SK-N-SH (cell line): Measurements from ENCODE around the gene TTC16. TPM values are rescaled to one million over a fixed set of nuclear protein-coding genes. Genes with fewer than 3 reads are reported as not detected.

Experiments used
- CTCF ChIA-PET: fragments of 300-600, 350-600 bp; formaldehyde crosslinking; extraction: SDS; loops from one replicate; lab custom pipeline; 2021; lab: Yijun Ruan, JAX
- POLR2A ChIA-PET: fragments of 350-600 bp; sonication (Branson Sonifier 250); formaldehyde crosslinking; extraction: SDS; loops from one replicate; lab custom pipeline; 2020; ENCODE audit warnings: antibody characterized with exemption, inconsistent platforms; lab: Yijun Ruan, JAX
- DNase-seq: peaks from one replicate; pipeline ENCODE4 v3.0.0; 2012
- H2AFZ ChIP-seq: fragments of 200-600 bp; sonication (generic); 2 replicates; pipeline ENCODE4 v1.8.1; 2016; ENCODE audit warnings: antibody characterized with exemption, mild to moderate bottlenecking, low read depth
- H3F3A ChIP-seq: fragments of 200-600 bp; sonication (generic); replicated peaks from 2 replicates; pipeline ENCODE3; 2016; ENCODE audit warnings: antibody characterized with exemption, mild to moderate bottlenecking; ENCODE audit not compliant: insufficient read depth
- H3K27ac ChIP-seq, 2 experiments: fragments of 200-500 bp in 1 of 2; fragments of 200-600 bp in 1 of 2; sonication (Bioruptor generic) in 1 of 2; sonication (generic), shearing (Covaris generic) in 1 of 2; 2 replicates each; pipeline versions ENCODE4 v1.5.1 to v1.6.1; 2014 to 2016; ENCODE audit warnings: low read depth in 2 of 2, inconsistent platforms in 1 of 2, low read length in 1 of 2, mild to moderate bottlenecking in 1 of 2, mixed read lengths in 1 of 2
- H3K27me3 ChIP-seq: fragments of 200-600 bp; sonication (generic), shearing (Covaris generic); 2 replicates; pipeline ENCODE4 v1.6.1; 2016; ENCODE audit warnings: mixed run types; ENCODE audit not compliant: insufficient read depth
- H3K36me3 ChIP-seq, 2 experiments: fragments of 200-500 bp in 1 of 2; fragments of 200-600 bp in 1 of 2; sonication (Bioruptor generic) in 1 of 2; sonication (generic) in 1 of 2; replicated peaks in 1 of 2; 2 replicates each; pipeline versions ENCODE3 to v1.5.1; 2014 to 2016; ENCODE audit warnings: low read length in 1 of 2, mild to moderate bottlenecking in 1 of 2; ENCODE audit not compliant: insufficient read depth in 2 of 2, control insufficient read depth in 1 of 2
- H3K4me1 ChIP-seq, 2 experiments: fragments of 200-500 bp in 1 of 2; fragments of 200-600 bp in 1 of 2; sonication (Bioruptor generic) in 1 of 2; sonication (generic), shearing (Covaris generic) in 1 of 2; 2 replicates each; pipeline versions ENCODE4 v1.5.1 to v1.6.1; 2014 to 2016; ENCODE audit warnings: low read depth in 1 of 2, low read length in 1 of 2, mixed run types in 1 of 2; ENCODE audit not compliant: insufficient read depth in 2 of 2, control insufficient read depth in 1 of 2
- H3K4me2 ChIP-seq: fragments of 200-600 bp; sonication (generic), shearing (Covaris generic); 2 replicates; pipeline ENCODE4 v1.6.1; 2017; ENCODE audit warnings: mixed run types
- H3K4me3 ChIP-seq, 2 experiments: fragments of 200-500 bp in 1 of 2; fragments of 200-600 bp in 1 of 2; sonication (Bioruptor generic) in 1 of 2; sonication (generic), shearing (Covaris generic) in 1 of 2; 2 replicates each; pipeline versions ENCODE4 v1.5.1 to v1.8.1; 2014 to 2016; ENCODE audit warnings: low read depth in 2 of 2, inconsistent platforms in 1 of 2, low read length in 1 of 2, mild to moderate bottlenecking in 1 of 2, mixed read lengths in 1 of 2, moderate library complexity in 1 of 2
- H3K79me2 ChIP-seq: fragments of 200-600 bp; sonication (generic); 2 replicates; pipeline ENCODE4 v1.8.1; 2017; ENCODE audit warnings: mild to moderate bottlenecking; ENCODE audit not compliant: insufficient read depth
- H3K9ac ChIP-seq: fragments of 200-600 bp; sonication (generic); 2 replicates; pipeline ENCODE4 v1.6.1; 2017; ENCODE audit warnings: mixed run types
- H3K9me2 ChIP-seq: fragments of 200-600 bp; sonication (generic); 2 replicates; pipeline ENCODE4 v1.6.1; 2017; ENCODE audit warnings: mixed run types
- H3K9me3 ChIP-seq: fragments of 200-600 bp; sonication (generic); 2 replicates; pipeline ENCODE4 v1.6.1; 2017; ENCODE audit warnings: mixed run types, mild to moderate bottlenecking, moderate library complexity
- H4K20me1 ChIP-seq: fragments of 200-600 bp; sonication (generic); 2 replicates; pipeline ENCODE4 v1.6.1; 2017; ENCODE audit warnings: mild to moderate bottlenecking, mixed run types; ENCODE audit not compliant: insufficient read depth
- CHD2 ChIP-seq: fragments of 150-350 bp; IDR thresholded peaks from 2 replicates; pipeline ENCODE4 v1.6.1; 2018; ENCODE audit warnings: low read length; ENCODE audit not compliant: partially characterized antibody
- EP300 ChIP-seq, 2 experiments: IDR thresholded peaks; 2 replicates each; pipeline versions ENCODE4 v1.4.0 to v1.6.1; 2012; ENCODE audit warnings: borderline replicate concordance in 1 of 2, low read depth in 1 of 2, low read length in 1 of 2
- FOSL2 ChIP-seq: IDR thresholded peaks from 2 replicates; pipeline ENCODE4 v1.4.0; 2012; ENCODE audit warnings: low read depth, mild to moderate bottlenecking, moderate library complexity, borderline replicate concordance
- GATA2 ChIP-seq: sonication (generic); formaldehyde crosslinking; IDR thresholded peaks from 2 replicates; pipeline ENCODE4 v1.5.0; 2020; ENCODE audit warnings: mild to moderate bottlenecking, missing genetic modification reagents
- JUND ChIP-seq: IDR thresholded peaks from 2 replicates; pipeline ENCODE4 v1.4.0; 2012
- MXI1 ChIP-seq: IDR thresholded peaks from 2 replicates; pipeline ENCODE4 v1.6.1; 2012; ENCODE audit warnings: mild to moderate bottlenecking, low read depth, low read length, improper control_type of control experiment
- NRF1 ChIP-seq: IDR thresholded peaks from 2 replicates; pipeline ENCODE4 v1.6.1; 2012; ENCODE audit warnings: low read depth, mild to moderate bottlenecking, low read length
- RCOR1 ChIP-seq: fragments of 150-350 bp; IDR thresholded peaks from 2 replicates; pipeline ENCODE4 v1.6.1; 2017; ENCODE audit warnings: antibody characterized with exemption, low read length
- SIN3A ChIP-seq: IDR thresholded peaks from 2 replicates; pipeline ENCODE4 v1.6.1; 2012; ENCODE audit warnings: low read depth, mild to moderate bottlenecking, low read length, moderate library complexity, borderline replicate concordance
- SMC3 ChIP-seq: IDR thresholded peaks from 2 replicates; pipeline ENCODE4 v1.6.1; 2012; ENCODE audit warnings: low read depth, low read length, improper control_type of control experiment
- YY1 ChIP-seq: IDR thresholded peaks from 2 replicates; pipeline ENCODE4 v1.4.0; 2012; ENCODE audit warnings: low read depth, mild to moderate bottlenecking
- WGBS: methylation state at CpG from one replicate; pipeline ENCODE4 v1.1.6; 2017; ENCODE audit warnings: low lambda C conversion rate; 5-methylcytosine and 5-hydroxymethylcytosine counted together
- polyA plus RNA-seq, 3 experiments: library from polyadenylated mRNA; depleted of rRNA; stranded (reverse); fragments of >200 nt; gene quantifications; 2 replicates each; pipeline ENCODE4 v1.2.3, GENCODE V29; 2012
- TF ChIP-seq, protein P1 (sequence below): IDR thresholded peaks from 2 replicates; pipeline ENCODE4 v1.4.0; 2012; ENCODE audit warnings: low read depth, borderline replicate concordance
- TF ChIP-seq, protein P2 (sequence below): fragments of 200-600 bp; sonication (generic); IDR thresholded peaks from 2 replicates; pipeline ENCODE4 v1.6.1; 2017; ENCODE audit warnings: antibody characterized with exemption, mild to moderate bottlenecking, moderate library complexity
- TF ChIP-seq, protein P3 (sequence below): IDR thresholded peaks from 2 replicates; pipeline ENCODE4; 2012
- TF ChIP-seq, protein P4 (sequence below): fragments of 150-350 bp; IDR thresholded peaks from 2 replicates; pipeline ENCODE4 v1.6.1; 2017; ENCODE audit warnings: antibody characterized with exemption, low read length, low read depth, borderline replicate concordance
- TF ChIP-seq, protein P5 (sequence below): IDR thresholded peaks from 2 replicates; pipeline ENCODE4 v1.6.1; 2012; ENCODE audit warnings: mild to moderate bottlenecking, low read depth, low read length, moderate library complexity

Gene TTC16
- polyA plus RNA-seq, 1 of the 3 experiments (the other 2 are of a cell fraction), result 0.05 TPM

DNA sequence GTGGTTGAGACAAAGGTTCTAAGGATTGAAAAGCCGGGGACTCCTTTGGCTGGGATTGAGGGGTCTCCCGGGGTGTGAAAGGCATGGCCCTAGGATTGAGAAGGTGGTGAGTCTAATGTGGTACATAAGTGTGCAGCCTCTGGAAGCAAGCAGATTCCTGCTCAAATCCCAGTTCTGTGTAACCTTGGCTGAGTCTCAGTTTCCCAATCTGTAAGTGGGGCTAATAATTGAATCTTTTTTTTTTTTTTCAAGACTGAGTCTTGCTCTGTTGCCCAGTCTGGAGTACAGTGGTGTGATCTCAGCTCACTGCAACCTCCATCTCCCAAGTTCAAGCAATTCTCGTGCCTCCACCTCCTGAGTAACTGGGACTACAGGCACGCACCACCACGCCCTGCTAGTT, 56.7 kb downstream of the TTC16 start:
- Histone ChIP-seq H3K36me3 (no peaks in the 10 kb centered on the region), H3K9me3 (no peaks in the 10 kb centered on the region), H3K27me3 (no peaks in the 10 kb centered on the region), H4K20me1 (no peaks in the 10 kb centered on the region), H3K27ac (no peak overlapping the region), H3K9me2 (no peaks in the 10 kb centered on the region), H3K4me2 (no peak overlapping the region), H3K79me2 (no peaks in the 10 kb centered on the region), H2AFZ (no peak overlapping the region), H3F3A (no peaks in the 10 kb centered on the region), H3K4me3 (no peak overlapping the region), H3K4me1 (peaks cover 0 to 17% of the 10 kb centered on the region in 2 experiments; a peak in 1 of 4 replicates), H3K9ac (no peak overlapping the region)
- POLR2A ChIA-PET, result no interaction called here
- no peak for DNase-seq
- CTCF ChIA-PET, result interaction anchor here (1.0 to 7.4 kb wide), 6 partner anchors 12 to 263 kb away, joined by 3 to 36 read pairs (median 6); partner anchors contain the start of genes CDK9 and TOR2A
- TF ChIP-seq NRF1 (no peak), MXI1 (no peak), EP300 (IDR thresholded peaks at IDR 0.05; ENCODE audit: borderline replicate concordance in 1 of 2, low read depth in 1 of 2, low read length in 1 of 2) (no peak), CHD2 (no peak), SIN3A (no peak), SMC3 (no peak), GATA2 (CRISPR knock-in tag) (no peak), RCOR1 (no peak), FOSL2 (no peak), YY1 (no peak), JUND (no peak)
- TF ChIP-seq, protein P1, sequence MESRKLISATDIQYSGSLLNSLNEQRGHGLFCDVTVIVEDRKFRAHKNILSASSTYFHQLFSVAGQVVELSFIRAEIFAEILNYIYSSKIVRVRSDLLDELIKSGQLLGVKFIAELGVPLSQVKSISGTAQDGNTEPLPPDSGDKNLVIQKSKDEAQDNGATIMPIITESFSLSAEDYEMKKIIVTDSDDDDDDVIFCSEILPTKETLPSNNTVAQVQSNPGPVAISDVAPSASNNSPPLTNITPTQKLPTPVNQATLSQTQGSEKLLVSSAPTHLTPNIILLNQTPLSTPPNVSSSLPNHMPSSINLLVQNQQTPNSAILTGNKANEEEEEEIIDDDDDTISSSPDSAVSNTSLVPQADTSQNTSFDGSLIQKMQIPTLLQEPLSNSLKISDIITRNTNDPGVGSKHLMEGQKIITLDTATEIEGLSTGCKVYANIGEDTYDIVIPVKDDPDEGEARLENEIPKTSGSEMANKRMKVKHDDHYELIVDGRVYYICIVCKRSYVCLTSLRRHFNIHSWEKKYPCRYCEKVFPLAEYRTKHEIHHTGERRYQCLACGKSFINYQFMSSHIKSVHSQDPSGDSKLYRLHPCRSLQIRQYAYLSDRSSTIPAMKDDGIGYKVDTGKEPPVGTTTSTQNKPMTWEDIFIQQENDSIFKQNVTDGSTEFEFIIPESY, result no peak
- TF ChIP-seq, protein P2, sequence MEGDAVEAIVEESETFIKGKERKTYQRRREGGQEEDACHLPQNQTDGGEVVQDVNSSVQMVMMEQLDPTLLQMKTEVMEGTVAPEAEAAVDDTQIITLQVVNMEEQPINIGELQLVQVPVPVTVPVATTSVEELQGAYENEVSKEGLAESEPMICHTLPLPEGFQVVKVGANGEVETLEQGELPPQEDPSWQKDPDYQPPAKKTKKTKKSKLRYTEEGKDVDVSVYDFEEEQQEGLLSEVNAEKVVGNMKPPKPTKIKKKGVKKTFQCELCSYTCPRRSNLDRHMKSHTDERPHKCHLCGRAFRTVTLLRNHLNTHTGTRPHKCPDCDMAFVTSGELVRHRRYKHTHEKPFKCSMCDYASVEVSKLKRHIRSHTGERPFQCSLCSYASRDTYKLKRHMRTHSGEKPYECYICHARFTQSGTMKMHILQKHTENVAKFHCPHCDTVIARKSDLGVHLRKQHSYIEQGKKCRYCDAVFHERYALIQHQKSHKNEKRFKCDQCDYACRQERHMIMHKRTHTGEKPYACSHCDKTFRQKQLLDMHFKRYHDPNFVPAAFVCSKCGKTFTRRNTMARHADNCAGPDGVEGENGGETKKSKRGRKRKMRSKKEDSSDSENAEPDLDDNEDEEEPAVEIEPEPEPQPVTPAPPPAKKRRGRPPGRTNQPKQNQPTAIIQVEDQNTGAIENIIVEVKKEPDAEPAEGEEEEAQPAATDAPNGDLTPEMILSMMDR, result no peak
- TF ChIP-seq, protein P3, sequence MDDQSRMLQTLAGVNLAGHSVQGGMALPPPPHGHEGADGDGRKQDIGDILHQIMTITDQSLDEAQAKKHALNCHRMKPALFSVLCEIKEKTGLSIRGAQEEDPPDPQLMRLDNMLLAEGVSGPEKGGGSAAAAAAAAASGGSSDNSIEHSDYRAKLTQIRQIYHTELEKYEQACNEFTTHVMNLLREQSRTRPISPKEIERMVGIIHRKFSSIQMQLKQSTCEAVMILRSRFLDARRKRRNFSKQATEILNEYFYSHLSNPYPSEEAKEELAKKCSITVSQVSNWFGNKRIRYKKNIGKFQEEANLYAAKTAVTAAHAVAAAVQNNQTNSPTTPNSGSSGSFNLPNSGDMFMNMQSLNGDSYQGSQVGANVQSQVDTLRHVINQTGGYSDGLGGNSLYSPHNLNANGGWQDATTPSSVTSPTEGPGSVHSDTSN, result no peak
- TF ChIP-seq, protein P4, sequence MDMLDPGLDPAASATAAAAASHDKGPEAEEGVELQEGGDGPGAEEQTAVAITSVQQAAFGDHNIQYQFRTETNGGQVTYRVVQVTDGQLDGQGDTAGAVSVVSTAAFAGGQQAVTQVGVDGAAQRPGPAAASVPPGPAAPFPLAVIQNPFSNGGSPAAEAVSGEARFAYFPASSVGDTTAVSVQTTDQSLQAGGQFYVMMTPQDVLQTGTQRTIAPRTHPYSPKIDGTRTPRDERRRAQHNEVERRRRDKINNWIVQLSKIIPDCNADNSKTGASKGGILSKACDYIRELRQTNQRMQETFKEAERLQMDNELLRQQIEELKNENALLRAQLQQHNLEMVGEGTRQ, result no peak
- TF ChIP-seq, protein P5, sequence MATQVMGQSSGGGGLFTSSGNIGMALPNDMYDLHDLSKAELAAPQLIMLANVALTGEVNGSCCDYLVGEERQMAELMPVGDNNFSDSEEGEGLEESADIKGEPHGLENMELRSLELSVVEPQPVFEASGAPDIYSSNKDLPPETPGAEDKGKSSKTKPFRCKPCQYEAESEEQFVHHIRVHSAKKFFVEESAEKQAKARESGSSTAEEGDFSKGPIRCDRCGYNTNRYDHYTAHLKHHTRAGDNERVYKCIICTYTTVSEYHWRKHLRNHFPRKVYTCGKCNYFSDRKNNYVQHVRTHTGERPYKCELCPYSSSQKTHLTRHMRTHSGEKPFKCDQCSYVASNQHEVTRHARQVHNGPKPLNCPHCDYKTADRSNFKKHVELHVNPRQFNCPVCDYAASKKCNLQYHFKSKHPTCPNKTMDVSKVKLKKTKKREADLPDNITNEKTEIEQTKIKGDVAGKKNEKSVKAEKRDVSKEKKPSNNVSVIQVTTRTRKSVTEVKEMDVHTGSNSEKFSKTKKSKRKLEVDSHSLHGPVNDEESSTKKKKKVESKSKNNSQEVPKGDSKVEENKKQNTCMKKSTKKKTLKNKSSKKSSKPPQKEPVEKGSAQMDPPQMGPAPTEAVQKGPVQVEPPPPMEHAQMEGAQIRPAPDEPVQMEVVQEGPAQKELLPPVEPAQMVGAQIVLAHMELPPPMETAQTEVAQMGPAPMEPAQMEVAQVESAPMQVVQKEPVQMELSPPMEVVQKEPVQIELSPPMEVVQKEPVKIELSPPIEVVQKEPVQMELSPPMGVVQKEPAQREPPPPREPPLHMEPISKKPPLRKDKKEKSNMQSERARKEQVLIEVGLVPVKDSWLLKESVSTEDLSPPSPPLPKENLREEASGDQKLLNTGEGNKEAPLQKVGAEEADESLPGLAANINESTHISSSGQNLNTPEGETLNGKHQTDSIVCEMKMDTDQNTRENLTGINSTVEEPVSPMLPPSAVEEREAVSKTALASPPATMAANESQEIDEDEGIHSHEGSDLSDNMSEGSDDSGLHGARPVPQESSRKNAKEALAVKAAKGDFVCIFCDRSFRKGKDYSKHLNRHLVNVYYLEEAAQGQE, result no peak
- 86% methylated on average over 5 of the region's 5 CpGs for WGBS
